WTC11 (cell line): ENCODE measurements around the gene PHF21B.

ENCODE experiments used
- FOXK1 ChIP-seq: sonication (generic); formaldehyde crosslinking; IDR thresholded peaks from 2 replicates; pipeline ENCODE4 v1.8.0; 2022; ENCODE audit warnings: mild to moderate bottlenecking, moderate library complexity, missing genetic modification reagents
- SP1 ChIP-seq: sonication (generic); formaldehyde crosslinking; conservative IDR thresholded peaks from 2 replicates; pipeline ENCODE4 v1.8.1; 2022; ENCODE audit warnings: missing genetic modification reagents
- TCF7 ChIP-seq: sonication (generic); formaldehyde crosslinking; IDR thresholded peaks from 2 replicates; pipeline ENCODE4 v1.8.0; 2022; ENCODE audit warnings: mild to moderate bottlenecking, low read depth, missing genetic modification reagents, moderate library complexity
- TEAD4 ChIP-seq: sonication (generic); formaldehyde crosslinking; IDR thresholded peaks from 2 replicates; pipeline ENCODE4 v1.8.0; 2022; ENCODE audit warnings: mild to moderate bottlenecking, missing genetic modification reagents
- ZNF121 ChIP-seq: sonication (generic); formaldehyde crosslinking; IDR thresholded peaks from 2 replicates; pipeline ENCODE4 v1.8.0; 2023; ENCODE audit warnings: missing genetic modification reagents
- ZNF671 ChIP-seq: fragments of 250-450 bp; sonication (Bioruptor Pico); IDR thresholded peaks from 2 replicates; pipeline ENCODE4 v1.8.0; 2021; ENCODE audit warnings: mild to moderate bottlenecking
- TF ChIP-seq, protein P1 (sequence below): fragments of 200-600 bp; IDR thresholded peaks from 2 replicates; pipeline ENCODE4 v1.8.0; 2022; ENCODE audit warnings: antibody characterized with exemption
- TF ChIP-seq, protein P2 (sequence below): sonication (generic); formaldehyde crosslinking; IDR thresholded peaks from 2 replicates; pipeline ENCODE4 v1.8.0; 2022; ENCODE audit warnings: mild to moderate bottlenecking, missing genetic modification reagents

- TF ChIP-seq, protein P1, sequence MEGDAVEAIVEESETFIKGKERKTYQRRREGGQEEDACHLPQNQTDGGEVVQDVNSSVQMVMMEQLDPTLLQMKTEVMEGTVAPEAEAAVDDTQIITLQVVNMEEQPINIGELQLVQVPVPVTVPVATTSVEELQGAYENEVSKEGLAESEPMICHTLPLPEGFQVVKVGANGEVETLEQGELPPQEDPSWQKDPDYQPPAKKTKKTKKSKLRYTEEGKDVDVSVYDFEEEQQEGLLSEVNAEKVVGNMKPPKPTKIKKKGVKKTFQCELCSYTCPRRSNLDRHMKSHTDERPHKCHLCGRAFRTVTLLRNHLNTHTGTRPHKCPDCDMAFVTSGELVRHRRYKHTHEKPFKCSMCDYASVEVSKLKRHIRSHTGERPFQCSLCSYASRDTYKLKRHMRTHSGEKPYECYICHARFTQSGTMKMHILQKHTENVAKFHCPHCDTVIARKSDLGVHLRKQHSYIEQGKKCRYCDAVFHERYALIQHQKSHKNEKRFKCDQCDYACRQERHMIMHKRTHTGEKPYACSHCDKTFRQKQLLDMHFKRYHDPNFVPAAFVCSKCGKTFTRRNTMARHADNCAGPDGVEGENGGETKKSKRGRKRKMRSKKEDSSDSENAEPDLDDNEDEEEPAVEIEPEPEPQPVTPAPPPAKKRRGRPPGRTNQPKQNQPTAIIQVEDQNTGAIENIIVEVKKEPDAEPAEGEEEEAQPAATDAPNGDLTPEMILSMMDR, result no peak
- TF ChIP-seq ZNF121 (CRISPR knock-in tag) (no peak), SP1 (CRISPR knock-in tag) (no peak), FOXK1 (no peak), TCF7 (CRISPR knock-in tag) (no peak), ZNF671 (CRISPR knock-in tag) (no peak), TEAD4 (CRISPR knock-in tag) (no peak)
- TF ChIP-seq, protein P2, sequence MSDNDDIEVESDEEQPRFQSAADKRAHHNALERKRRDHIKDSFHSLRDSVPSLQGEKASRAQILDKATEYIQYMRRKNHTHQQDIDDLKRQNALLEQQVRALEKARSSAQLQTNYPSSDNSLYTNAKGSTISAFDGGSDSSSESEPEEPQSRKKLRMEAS (CRISPR knock-in tag), result no peak
These were observed 70.4 kb downstream of the PHF21B start for GRCh38 chr22:44939451-44939850.
